ENCODE results near the gene RASGRF1.
"Not testable (repeated sequence)": the region's sequence is repeated elsewhere in the genome, so short reads cannot be mapped to it uniquely, and the experiment has no call there.

RASGRF1 gene

DNA sequence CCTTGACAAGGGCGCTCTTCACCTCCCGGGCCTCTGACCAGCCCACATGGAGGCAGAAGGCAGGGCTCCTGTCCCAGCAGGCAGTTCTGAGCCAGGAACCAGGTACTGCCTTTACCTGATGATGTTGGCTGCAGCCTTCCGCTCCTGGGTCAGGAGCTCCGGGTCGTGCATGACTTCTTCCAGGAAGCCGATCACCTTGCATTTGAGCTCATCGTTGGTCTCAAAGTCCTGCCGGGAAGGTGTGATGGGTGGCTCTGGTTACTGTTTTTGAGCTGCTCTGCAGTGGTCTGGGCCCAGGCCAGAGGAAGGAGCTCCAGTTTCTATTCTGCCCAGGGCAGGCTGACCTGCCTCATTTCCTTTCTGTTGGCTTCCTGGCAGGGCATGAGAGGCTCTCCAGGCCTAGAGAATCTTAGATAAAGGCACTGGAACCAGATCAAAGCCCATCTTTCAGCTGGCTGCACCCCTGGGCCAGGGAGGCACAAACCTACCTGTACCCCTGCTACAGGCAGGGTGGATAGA is 92.5 kb downstream of the RASGRF1 start:
- in situ Hi-C loops (cut with HindIII; ENCODE audit: low pct_ligation_motif_present, low pct_unique_long_range_greater_than_20kb, low sequenced_read_pairs) = no loop called here
- no peak for DNase-seq

DNA sequence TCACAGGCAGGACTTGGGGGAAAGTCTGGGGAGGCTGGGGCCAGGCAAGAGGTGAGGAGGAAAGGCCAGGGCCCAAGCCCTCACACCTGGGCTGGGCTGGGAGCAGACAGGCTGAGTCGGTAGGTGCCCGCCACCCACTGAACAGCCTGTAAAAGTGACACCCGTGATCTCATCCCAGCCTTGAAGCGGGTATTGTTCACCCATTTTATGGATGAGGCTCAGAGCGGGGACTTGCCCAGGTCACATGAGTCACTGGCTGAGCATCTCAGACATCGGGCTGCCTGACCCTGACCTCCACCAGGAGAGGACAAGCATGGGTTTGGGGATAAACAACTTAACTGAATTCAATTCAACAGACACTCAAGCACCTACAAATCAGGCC is 93.7 kb downstream of the RASGRF1 start:
- no peak for DNase-seq
- in situ Hi-C loops (cut with HindIII; ENCODE audit: low pct_ligation_motif_present, low pct_unique_long_range_greater_than_20kb, low sequenced_read_pairs) = no loop called here

DNA sequence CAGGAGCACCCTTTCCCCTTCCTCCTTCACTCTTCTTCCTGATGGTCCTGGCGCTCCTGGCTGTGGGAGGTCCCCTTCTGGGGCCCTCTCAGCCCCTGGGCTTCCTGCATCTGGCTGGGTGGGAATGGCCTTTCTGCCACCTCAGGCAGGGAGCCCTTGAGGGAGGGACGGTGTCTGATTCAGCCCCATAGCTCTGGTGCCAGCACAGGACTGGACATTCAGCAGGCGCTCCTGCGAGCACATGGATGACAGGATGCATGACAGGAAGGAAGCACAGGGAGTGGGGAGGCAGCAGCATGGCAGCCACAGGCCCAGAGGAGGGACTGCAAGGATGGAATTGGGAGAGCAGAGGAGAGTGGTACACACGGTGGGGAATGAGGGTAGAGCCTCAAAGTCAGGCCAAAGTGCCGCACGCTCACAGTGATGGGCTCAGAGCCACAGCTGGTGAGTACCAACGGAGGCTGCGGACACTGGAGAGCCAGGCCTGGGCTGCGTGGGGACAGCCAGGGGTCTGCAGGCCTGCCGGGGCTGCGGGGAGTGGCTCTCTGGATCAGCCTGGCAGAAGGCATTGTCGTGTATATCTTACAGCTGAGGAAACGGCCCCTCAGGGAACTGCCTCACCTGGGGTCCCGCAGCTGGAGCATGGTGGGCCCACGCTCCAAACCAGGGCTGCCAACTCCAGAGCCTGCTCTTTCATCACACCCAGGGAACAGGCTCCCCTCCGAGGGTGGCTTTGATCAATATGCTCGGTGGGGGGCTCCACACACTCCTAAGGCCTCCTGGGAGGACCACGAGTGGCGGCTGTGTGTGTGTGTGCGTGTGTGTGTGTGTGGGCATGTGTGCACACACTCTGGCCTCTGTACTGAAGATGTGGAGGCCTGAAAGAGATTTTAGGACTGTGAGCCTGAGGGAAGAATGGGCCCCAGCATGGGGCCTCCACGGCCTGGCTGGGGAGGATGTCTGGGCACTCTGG is 94.4 kb downstream of the RASGRF1 start:
- no peak for DNase-seq
- in situ Hi-C loops (cut with HindIII; ENCODE audit: low pct_ligation_motif_present, low pct_unique_long_range_greater_than_20kb, low sequenced_read_pairs) = no loop called here

DNA sequence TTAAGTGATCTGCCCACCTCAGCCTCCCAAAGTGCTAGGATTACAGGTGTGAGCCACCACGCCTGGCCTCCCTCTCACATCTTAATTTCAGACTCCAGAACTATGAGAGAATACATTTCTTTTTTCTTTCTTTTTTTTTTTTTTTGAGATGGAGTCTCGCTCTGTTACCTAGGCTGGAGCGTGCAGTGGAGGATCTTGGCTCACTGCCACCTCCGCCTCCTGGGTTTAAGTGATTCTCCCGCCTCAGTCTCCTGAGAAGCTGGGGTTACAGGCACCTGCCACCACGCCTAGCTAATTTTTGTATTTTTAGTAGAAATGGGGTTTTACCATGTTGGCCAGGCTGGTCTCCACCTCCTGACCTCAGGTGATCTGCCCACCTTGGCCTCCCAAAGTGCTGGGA is 95.4 kb downstream of the RASGRF1 start:
- DNase-seq; in situ Hi-C loops (cut with HindIII; ENCODE audit: low pct_ligation_motif_present, low pct_unique_long_range_greater_than_20kb, low sequenced_read_pairs): not testable (repeated sequence)

DNA sequence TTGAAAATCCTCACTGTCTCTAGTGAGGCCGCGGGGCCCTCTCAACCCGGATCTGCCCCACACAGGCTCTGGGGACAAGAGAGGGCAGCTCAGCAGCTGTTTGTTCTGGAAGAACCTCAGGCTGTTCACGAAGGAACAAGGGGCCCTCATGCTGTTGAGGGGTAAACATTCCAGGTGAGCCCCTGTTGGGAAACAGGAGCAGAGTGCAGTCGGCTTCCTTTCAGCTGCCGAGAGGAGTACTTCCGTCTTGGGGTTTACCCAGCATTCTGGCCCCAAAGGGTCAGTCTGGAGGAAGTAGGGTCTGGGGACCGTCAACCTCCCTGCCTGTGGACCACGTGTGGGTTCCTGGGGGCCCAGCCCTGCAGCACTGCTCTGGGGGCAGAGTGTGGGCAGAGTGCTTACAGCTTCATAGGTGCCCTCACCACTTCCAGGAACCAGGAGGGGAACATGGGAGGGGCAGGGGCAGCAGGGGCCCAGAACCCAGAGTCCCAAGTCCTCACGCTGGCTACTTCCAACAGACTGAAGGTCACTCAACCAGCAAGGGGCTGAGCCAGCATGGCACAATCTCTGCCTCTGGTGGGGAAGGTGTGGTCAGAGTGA is 96.5 kb downstream of the RASGRF1 start:
- in situ Hi-C loops (cut with HindIII; ENCODE audit: low pct_ligation_motif_present, low pct_unique_long_range_greater_than_20kb, low sequenced_read_pairs) = no loop called here

DNA sequence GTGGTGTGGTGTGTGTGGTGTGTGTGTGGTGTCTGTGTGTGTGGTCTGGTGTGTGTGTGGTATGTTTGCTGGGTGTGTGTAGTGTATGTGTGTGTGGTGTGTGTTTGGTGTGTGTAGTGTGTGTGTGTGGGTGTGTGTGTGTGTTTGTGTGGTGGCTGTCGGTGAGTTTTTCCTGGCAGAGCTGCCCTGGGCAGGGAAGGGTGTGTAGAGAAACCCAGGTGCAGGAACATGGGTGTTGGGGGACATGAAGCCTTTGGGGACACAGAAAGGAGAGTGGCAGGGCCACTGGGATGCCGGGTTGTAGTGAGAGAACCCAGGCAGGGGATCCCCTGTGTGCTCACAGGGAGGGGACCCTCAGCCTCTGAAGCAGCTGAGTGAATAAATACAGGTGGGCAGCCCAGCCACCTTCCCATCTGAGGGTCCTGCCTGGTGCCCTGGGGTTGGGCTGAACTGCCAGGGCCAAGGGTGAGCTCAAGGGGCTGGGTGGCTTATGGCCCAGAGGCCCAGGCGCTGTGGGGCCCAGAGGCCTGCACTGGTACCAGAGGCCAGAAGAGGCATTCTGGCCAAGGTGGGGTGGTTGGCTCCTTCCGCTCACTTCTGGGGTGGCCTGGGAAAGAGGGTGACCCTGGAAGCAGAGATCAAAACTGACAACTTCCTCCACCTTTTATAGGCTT is 97.2 kb downstream of the RASGRF1 start:
- no peak for DNase-seq
- in situ Hi-C loops (cut with HindIII; ENCODE audit: low pct_ligation_motif_present, low pct_unique_long_range_greater_than_20kb, low sequenced_read_pairs) = no loop called here

More for the DNA sequence above, 96.5 kb downstream of the RASGRF1 start:
- no peak for DNase-seq

DNA sequence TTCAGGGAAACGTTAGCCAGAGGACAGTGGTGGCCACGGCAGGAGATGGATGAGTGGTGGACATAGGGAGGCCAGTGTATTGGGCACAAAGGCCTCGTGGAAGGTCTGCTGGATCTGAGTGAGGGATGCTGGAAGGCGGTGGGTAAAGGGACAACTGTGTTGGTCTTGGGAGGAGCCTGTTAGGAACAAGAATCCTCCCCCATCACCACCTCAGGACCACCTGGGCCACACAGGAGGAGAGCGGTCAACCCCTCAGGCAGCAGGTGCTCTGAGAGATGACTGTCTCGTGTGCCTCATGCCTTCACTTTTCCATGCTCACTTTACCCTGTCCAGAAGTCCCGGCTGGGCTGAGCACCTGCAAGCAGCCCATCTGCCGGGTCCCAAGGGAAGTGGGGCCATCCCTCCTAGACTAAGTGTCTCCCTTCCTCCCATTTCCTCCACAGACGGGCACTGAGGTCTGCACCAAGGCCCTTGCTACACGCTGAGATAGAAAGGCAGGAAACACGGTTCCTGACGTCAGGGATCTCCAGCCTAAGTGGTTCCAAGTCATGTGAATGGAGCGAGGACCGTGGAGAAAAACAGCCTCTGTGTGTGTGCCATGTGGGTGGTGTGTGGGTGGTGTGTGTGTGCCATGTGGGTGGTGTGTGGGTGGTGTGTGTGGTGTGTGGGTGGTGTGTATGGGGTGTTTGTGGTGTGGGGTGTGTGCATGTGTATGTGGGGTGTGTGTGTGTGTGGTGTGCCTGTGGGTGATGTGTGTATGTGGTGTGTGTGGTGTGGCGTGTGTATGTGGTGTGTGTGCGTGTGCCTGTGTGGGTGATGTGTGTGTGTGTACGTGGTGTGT is 97.9 kb downstream of the RASGRF1 start:
- in situ Hi-C loops (cut with HindIII; ENCODE audit: low pct_ligation_motif_present, low pct_unique_long_range_greater_than_20kb, low sequenced_read_pairs) = no loop called here
- DNase-seq = no peak

DNA sequence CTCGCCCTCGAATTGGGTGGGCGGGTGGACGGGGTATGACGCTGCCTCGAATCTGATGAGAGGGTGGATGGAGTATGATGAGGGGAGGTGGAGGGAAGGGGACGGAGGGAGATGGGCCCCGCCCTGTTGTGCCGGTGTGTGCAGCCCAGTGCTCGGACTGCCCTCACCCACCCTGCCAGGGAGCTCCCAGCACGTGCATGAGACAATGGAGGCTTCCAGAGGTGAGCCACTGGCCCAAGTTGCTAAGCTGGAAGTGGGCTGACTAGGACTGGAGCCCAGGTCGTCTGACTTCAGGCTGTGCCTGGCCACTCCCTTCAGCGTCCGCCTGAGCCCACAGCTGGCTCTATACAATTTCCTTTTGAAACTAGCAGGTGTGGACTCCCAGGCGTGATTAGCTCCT is 98.7 kb downstream of the RASGRF1 start:
- DNase-seq = no peak
- in situ Hi-C loops (cut with HindIII; ENCODE audit: low pct_ligation_motif_present, low pct_unique_long_range_greater_than_20kb, low sequenced_read_pairs) = no loop called here

DNA sequence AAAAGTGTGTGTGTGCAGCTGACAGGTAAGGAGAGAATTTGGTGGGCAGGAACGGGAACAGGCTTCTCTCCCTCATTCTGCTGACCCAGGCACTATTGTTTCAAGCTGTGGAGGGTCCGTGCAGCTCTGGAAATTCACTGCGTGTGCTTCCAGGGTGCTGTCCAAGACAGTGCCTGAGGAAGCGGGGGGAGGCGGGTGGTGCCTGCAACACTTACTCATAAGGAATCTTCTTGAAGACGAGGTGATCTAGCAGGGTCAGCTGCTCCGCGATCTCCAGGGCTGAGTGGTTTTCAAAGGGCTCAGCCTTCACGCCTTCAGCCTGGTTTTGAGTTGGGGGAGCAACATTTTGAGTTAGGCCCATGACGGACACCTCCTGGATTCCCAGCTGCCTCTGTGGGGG is 99.1 kb downstream of the RASGRF1 start:
- DNase-seq = no peak
- in situ Hi-C loops (cut with HindIII; ENCODE audit: low pct_ligation_motif_present, low pct_unique_long_range_greater_than_20kb, low sequenced_read_pairs) = no loop called here

DNA sequence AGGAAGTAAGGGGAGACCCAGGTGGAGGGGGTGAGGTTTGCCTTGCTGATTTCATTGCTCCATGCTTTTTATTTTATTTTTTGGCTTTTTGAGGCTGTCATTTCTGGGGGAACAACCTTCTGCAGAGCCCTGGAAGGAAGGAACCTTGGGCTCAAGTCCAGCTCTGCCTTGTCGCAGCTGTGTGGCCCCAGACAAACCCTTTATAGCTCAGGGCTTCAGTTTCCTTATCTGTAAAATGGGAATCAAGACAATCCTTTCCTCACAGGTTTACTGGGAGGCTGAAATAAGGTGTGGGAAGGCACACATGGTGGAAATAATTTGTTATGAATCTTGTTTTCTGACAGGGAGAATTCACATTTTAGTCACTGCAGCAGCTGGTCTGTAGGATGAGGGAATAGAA is 100.3 kb downstream of the RASGRF1 start:
- no peak for DNase-seq
- in situ Hi-C loops (cut with HindIII; ENCODE audit: low pct_ligation_motif_present, low pct_unique_long_range_greater_than_20kb, low sequenced_read_pairs) = no loop called here

DNA sequence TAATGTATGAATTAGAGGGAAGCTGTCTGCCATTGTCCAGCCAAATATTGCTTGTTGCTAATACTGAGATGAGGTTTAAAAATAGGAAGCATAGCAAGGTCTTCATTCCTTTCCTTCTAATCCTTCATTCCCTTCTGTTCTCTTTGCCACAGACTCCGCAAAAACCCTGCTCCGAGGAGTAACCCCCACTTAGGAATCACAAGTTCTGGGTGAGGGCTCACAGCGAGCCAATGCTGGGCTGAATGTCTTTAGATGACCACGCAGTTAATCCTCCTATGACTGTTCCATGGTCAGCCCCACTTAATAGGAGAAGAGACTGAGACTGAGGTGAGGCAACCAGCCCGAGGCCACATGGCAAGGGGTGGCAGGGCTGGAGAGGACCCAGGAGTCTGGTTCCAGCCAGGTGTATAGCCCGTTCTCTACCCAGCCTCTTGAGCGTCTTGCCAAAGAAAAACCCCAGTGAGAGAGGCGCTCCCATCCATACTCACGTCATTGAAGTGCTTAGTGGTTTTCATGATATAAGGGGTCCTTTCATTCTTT is 100.8 kb downstream of the RASGRF1 start:
- in situ Hi-C loops (cut with HindIII; ENCODE audit: low pct_ligation_motif_present, low pct_unique_long_range_greater_than_20kb, low sequenced_read_pairs) = no loop called here
- no peak for DNase-seq

DNA sequence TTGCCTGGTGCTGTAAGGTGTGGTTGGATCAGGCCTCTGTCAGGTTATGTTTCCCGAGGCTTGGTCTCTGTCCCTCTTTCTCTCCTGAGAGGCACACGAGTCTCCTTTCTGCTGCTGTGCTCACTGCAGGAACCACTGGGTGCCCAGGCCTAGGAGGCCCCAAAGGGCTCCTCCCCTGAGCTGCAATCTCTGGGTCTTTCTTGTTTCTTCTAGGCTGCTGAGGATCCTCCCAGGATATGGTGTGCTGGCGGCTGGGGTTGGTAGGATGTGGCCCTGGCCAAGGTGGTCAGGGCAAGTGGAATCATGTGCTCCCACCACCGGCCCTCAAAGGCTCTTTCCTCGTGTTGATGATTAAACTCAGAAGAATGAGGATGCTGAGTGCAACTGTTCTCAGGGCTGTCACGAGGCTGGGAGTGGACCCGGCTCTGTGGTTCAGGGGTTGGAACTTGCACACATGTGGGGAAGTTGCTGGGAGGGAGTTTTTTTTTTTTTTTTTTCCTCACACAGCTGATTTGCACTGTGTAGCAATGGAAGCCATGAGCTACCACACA is 102.1 kb downstream of the RASGRF1 start:
- in situ Hi-C loops (cut with HindIII; ENCODE audit: low pct_ligation_motif_present, low pct_unique_long_range_greater_than_20kb, low sequenced_read_pairs) = no loop called here
- DNase-seq = peak; percentile 98

DNA sequence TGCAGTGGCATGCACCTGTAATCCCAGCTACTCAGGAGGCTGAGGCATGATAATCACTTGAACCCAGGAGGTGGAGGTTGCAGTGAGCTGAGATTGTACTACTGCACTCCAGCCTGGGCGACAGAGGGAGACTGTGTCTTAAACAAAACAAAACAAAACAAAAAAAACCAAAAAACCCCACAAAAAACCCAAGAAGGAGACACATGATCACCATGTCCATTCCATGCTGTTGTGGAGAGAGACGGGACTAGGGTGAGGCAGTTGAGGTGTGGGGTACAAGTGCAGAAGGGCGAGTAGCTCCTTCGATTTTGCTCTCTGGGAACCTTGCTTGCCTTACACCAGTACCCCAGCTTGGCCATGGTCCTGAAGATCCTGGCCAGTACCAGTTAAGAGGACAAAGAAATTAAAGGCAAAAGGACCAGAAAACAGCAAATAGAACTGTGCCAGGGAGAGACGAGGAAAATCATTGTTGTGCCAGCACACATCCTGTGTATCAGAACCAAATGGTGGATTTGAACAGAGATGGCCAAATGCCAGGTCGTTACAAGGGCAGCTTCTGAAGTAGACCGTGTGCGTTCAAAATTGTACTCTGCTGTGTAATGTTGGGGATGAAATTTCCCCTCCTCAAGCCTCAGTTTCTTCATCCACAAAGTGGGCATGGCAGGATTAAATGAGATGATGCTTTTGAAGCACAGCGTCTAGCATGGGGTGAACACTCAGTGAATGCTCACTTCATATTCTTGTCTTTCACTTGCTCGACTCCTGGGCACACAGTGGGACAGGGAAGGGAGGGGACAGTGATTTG is 102.8 kb downstream of the RASGRF1 start:
- DNase-seq = peak; percentile 6
- in situ Hi-C loops (cut with HindIII; ENCODE audit: low pct_ligation_motif_present, low pct_unique_long_range_greater_than_20kb, low sequenced_read_pairs) = no loop called here

DNA sequence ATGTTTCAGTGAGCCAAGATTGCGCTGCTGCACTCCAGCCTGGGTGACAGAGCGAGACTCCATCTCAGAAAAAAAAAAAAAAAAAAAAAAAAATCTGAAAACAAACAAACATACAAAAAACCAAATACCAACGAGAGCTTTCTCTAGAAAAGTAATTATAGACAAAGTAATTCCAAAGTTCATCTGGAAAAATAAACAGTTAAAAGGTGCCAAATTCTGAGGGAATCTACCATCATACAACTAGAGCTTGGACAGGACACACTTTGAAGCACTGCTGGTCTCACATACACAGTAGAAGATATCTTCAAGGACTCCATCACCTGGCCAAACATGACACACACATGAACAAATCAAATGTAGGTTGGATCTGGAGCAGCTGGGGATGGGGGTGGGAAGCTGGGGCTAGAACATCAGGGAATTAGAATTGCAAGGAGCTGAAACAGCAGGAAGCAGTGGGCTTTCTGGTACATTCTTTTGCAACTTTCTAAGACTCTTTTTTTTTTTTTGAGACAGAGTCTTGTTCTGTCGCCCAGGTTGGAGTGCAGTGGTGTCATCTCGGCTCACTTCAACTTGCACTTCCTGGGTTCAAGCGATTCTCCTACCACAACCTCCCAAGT is 104.6 kb downstream of the RASGRF1 start:
- DNase-seq = no peak
- in situ Hi-C loops (cut with HindIII; ENCODE audit: low pct_ligation_motif_present, low pct_unique_long_range_greater_than_20kb, low sequenced_read_pairs) = no loop called here

DNA sequence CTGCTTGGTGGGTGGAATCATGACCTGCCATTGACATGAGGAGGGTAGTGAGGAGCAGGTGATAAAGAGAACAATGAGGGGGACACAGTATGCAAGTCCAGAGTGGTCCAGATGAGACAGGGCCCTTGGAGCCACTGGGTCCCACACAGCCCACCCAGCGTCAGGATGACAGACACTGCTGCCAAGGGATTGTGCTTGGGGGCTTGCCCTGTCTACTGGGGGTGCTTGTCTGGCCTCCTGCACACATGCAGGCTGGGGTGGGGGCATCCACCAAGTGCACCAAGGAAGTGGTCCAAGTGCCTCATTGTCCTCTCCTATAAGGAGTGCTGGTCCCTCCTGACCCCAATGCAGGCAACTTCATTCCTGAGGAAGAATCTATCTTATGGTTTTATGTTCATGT is 106.5 kb downstream of the RASGRF1 start:
- in situ Hi-C loops (cut with HindIII; ENCODE audit: low pct_ligation_motif_present, low pct_unique_long_range_greater_than_20kb, low sequenced_read_pairs) = no loop called here

DNA sequence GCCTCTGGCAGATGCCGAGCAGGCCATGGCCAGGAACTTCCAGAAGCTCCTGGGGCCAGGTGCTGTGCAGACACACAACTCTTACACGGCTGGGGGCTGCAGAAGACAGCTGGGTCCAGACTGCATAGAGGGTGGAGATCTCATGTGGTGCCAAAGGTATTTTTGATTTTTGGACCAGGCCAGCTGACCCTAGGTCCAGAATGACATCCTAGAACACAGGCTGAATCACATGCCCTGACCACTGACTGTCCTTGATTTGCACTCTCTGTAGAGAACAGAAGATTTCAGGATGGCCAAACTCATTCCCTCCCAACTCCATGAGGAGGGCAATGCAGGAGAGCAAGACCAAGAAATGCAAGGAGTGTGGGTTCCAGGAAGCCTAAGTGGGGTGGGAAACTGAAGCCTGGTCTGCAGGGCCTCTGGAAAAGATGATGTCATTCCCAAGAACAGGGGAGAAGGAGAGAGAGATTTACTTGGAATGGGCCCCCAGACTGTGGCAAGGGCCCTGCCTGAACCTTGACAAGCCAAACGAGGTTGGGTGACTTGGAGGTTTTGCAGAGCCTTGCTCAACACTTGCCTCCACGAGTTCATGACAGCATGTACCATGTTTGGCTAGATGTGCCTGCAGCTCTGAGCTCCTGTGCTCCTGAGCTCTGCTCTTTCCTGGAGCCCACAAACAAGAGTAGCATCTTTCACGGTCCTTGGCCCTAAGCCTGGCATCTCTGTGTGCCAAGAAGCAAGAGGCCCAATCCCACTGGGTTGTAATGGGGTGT is 107.2 kb downstream of the RASGRF1 start:
- DNase-seq = no peak
- in situ Hi-C loops (cut with HindIII; ENCODE audit: low pct_ligation_motif_present, low pct_unique_long_range_greater_than_20kb, low sequenced_read_pairs) = no loop called here

More for the DNA sequence above, 106.5 kb downstream of the RASGRF1 start:
- no peak for DNase-seq
